Osteocyte (in vitro differentiated cells): Measurements from ENCODE around the gene DTNB. TPM values are rescaled to one million over a fixed set of nuclear protein-coding genes. Genes with fewer than 3 reads are reported as not detected.
A peak's percentile ranks its signal among the peaks of the same experiment; 100 is the strongest.

Experiments used
- DNase-seq: peaks from one replicate; pipeline ENCODE4 v3.0.0; 2021; ENCODE audit warnings: mixed read lengths; ENCODE audit not compliant: unreplicated experiment; ENCODE audit errors: extremely low spot score
- H3K27ac Mint-ChIP-seq: one replicate; pipeline ENCODE4 v1.8.0; 2021; ENCODE audit warnings: mild to moderate bottlenecking, mixed read lengths; ENCODE audit not compliant: unreplicated experiment
- H3K27me3 Mint-ChIP-seq: one replicate; pipeline ENCODE4 v1.8.0; 2021; ENCODE audit warnings: mixed read lengths; ENCODE audit not compliant: unreplicated experiment
- H3K36me3 Mint-ChIP-seq: one replicate; pipeline ENCODE4 v1.8.0; 2021; ENCODE audit warnings: mixed read lengths; ENCODE audit not compliant: unreplicated experiment
- H3K4me1 Mint-ChIP-seq: one replicate; pipeline ENCODE4 v1.8.0; 2021; ENCODE audit warnings: mixed read lengths; ENCODE audit not compliant: unreplicated experiment
- H3K4me3 Mint-ChIP-seq: one replicate; pipeline ENCODE4 v1.8.0; 2021; ENCODE audit warnings: mild to moderate bottlenecking, moderate library complexity, mixed read lengths; ENCODE audit not compliant: unreplicated experiment
- H3K9me3 Mint-ChIP-seq: one replicate; pipeline ENCODE4 v1.8.0; 2021; ENCODE audit warnings: mixed read lengths; ENCODE audit not compliant: unreplicated experiment
- total RNA-seq: library from RNA; stranded (reverse); gene quantifications from 2 replicates; pipeline ENCODE4 v1.2.1, GENCODE V29; 2021
- TF ChIP-seq, protein P1 (sequence below): fragments of 200-600 bp; sonication (generic); IDR thresholded peaks from 2 replicates; pipeline ENCODE4 v1.5.0; 2021; ENCODE audit warnings: antibody characterized with exemption, mild to moderate bottlenecking, moderate library complexity

The DTNB gene
- total RNA-seq, 1 donor from 2014 or later = 20.9 TPM

- no peak overlapping the region for H3K27ac Mint-ChIP-seq
- TF ChIP-seq, protein P1, sequence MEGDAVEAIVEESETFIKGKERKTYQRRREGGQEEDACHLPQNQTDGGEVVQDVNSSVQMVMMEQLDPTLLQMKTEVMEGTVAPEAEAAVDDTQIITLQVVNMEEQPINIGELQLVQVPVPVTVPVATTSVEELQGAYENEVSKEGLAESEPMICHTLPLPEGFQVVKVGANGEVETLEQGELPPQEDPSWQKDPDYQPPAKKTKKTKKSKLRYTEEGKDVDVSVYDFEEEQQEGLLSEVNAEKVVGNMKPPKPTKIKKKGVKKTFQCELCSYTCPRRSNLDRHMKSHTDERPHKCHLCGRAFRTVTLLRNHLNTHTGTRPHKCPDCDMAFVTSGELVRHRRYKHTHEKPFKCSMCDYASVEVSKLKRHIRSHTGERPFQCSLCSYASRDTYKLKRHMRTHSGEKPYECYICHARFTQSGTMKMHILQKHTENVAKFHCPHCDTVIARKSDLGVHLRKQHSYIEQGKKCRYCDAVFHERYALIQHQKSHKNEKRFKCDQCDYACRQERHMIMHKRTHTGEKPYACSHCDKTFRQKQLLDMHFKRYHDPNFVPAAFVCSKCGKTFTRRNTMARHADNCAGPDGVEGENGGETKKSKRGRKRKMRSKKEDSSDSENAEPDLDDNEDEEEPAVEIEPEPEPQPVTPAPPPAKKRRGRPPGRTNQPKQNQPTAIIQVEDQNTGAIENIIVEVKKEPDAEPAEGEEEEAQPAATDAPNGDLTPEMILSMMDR = no peak
- H3K9me3 Mint-ChIP-seq = no peaks in the 10 kb centered on the region
- no peaks in the 10 kb centered on the region for H3K27me3 Mint-ChIP-seq
- peaks cover 49% of the 10 kb centered on the region for H3K4me1 Mint-ChIP-seq
- no peak overlapping the region for H3K4me3 Mint-ChIP-seq
- peaks cover 10% of the 10 kb centered on the region for H3K36me3 Mint-ChIP-seq
- no peak for DNase-seq
Measured at GRCh38 chr2:25333981-25334380, 339.4 kb downstream of the DTNB start.

DNA sequence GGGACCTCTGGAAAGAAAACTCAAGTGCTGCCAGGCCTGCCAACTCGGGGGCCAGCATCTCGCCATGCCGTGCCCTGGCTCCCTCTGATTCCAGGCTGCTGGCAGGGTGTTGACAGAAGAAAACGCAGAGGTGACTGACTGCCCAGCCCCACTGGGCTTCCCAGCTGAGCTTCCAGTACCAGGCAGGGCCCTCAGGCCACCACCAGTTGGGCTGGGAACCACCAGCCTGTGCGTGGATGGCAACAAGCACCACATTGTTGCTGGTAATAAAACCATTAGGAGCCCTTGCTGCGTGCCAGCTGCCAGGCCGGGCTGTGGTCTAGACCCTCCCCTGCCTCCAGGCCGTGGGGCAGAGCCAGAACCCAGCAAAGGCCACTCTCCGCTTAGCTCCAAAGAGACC lies 340.8 kb downstream of the DTNB start:
- no peak for DNase-seq
- Mint-ChIP-seq H3K4me3 (no peak overlapping the region), H3K36me3 (peaks cover 13% of the 10 kb centered on the region), H3K27ac (peak overlapping the region; percentile 31), H3K4me1 (peaks cover 37% of the 10 kb centered on the region), H3K27me3 (no peaks in the 10 kb centered on the region), H3K9me3 (no peaks in the 10 kb centered on the region)
- TF ChIP-seq, protein P1 = no peak

DNA sequence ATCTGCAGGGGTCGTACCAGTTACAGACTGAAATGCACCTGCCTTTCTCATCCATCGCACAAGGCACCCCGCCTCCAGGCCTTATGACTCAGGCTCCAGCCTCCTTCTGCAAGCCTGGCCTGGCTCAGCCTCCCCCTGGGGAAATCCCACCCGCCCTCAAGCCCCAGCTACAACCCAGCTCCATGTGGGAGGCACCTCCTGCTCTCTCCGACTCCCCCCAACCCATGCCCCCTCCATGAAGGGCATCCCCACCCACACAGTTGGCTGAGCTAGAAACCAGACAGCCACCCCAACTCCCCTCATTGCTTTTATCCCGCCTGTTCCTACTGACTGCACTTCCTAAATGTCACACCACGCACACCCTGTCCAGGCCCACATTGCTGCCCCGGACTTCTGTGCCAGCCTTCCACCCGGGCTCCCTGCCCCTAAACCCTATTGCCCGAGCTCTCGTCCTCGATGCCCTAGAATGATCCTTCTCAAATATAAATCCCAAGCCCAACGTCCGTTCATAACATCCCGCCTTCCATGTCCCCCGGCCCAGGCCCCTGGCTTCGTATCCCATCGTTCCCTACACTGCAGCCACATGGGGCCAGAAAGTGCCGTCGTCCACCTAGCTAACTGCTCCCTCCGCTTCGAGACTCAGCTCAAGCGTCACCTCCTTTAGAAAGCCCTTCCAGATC lies 341.6 kb downstream of the DTNB start:
- Mint-ChIP-seq H3K27ac (peak overlapping the region; percentile 25), H3K4me1 (peaks cover 32% of the 10 kb centered on the region)

DNA sequence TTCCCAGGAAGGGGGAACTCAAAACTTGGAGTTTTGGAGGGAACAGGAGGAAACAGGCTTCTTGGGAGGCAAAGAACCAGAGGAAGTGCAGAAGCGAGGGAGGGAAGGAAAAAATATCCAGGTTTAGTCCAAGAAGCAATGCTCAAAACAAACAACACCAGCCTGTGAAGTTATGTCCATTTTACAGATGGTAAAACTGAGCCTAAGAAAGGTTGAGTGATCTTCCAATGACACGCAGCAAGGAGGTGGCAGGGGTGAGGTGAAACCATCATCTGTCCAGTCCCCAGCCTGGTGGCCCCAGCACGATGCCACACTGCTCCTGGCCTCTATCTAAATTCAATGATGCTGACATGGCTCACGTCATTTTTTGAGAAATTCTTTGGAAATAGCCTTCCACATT lies 342.4 kb downstream of the DTNB start:
- Mint-ChIP-seq H3K27me3 (no peaks in the 10 kb centered on the region), H3K9me3 (peaks cover 9% of the 10 kb centered on the region), H3K27ac (no peak overlapping the region), H3K4me3 (no peak overlapping the region), H3K36me3 (peaks cover 23% of the 10 kb centered on the region), H3K4me1 (peaks cover 28% of the 10 kb centered on the region)
- DNase-seq = no peak
- TF ChIP-seq, protein P1 = no peak

More for the DNA sequence above, 341.6 kb downstream of the DTNB start:
- peaks cover 18% of the 10 kb centered on the region for H3K36me3 Mint-ChIP-seq
- no peak for DNase-seq
- H3K9me3 Mint-ChIP-seq = peaks cover 5% of the 10 kb centered on the region
- H3K4me3 Mint-ChIP-seq = no peak overlapping the region
- TF ChIP-seq, protein P1 = no peak
- H3K27me3 Mint-ChIP-seq = no peaks in the 10 kb centered on the region

DNA sequence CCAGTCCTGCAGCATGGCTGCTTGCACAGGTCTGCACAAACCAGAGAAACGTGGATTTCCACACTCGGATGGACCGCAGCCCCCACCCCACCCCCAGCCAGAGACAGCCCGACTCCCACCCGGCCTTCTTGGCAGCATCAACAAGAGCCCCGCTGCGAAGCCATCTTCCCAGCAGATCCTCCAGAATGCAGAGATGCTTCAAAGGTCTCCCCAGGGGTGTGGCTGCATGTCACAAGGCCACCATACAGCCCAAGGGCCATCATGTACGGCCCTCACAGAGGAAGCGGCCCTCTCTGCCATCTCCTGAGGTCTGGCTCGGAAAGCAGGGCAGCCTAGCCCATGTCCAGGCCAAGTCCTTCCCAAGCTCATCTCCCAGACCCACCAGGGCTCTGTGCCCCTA lies 343.1 kb downstream of the DTNB start:
- no peak overlapping the region for H3K27ac Mint-ChIP-seq
- H3K27me3 Mint-ChIP-seq = no peaks in the 10 kb centered on the region
- no peak overlapping the region for H3K4me3 Mint-ChIP-seq
- H3K9me3 Mint-ChIP-seq = peaks cover 9% of the 10 kb centered on the region
- TF ChIP-seq, protein P1 = no peak
- no peak for DNase-seq
- peaks cover 26% of the 10 kb centered on the region for H3K4me1 Mint-ChIP-seq
- H3K36me3 Mint-ChIP-seq = peaks cover 25% of the 10 kb centered on the region
